HuH-7.5 (cell line): ENCODE results near the gene ZFP36L1.

Experiments
- DNase-seq: peaks from one replicate; pipeline ENCODE4 v3.0.0; 2011; ENCODE audit warnings: low spot score

Gene ZFP36L1

GRCh38 chr14:68738559-68738958 is 54.3 kb downstream of the ZFP36L1 start:
- DNase-seq = no peak
